Frontal cortex (tissue), 4 donors: Measurements from ENCODE around the gene PRR29. TPM values are rescaled to one million over a fixed set of nuclear protein-coding genes. Genes with fewer than 3 reads are reported as not detected.

Experiments used
- DNase-seq, 2 donors: peaks; one replicate each; pipeline ENCODE4 v3.0.0; 2012; ENCODE audit warnings: low spot score in 2 of 2
- FAIRE-seq: peaks from 2 replicates; lab custom pipeline; 2012; peaks lifted over from hg19 to GRCh38; lab: Jason Lieb, UNC
- total RNA-seq: library from RNA; depleted of rRNA; stranded (reverse); fragments of >200 nt; gene quantifications from one replicate; pipeline ENCODE4 v1.2.3, GENCODE V29; 2014
- donor health status: control.
- donor health status: control.
- donor health status: control.

Gene PRR29
- total RNA-seq, 1 donor from 2014 or later = 2.0 TPM

DNA sequence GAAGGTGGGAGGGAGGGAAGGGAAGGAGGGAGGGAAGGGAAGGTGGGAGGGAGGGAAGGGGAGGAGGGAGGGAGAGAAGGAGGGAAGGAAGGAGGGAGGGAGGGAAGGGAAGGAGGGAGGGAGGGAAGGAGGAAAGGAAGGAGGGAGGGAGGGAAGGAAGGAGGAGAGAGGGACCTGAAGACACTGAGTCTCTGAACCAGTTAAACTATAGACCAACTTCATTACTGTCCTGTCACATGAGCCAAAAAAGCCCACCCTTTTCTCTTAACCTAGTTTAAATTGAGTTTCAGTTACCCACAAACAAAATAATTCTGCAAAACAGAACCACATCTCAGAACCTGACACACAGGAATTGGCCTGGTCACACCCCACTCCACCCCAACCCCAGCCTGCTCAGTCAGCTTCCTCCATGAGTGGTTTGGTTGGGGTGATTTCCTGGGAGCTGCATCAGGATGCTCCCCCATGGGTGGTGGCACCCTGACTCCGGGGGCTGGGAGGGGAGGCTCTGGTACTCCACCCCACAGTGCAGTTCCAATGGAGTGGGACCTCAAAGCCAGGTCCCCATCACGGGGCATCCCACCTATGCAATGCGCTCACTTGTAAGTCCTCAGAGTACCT is 4.7 kb upstream of the PRR29 start:
- FAIRE-seq (no peak), DNase-seq (no peak)

DNA sequence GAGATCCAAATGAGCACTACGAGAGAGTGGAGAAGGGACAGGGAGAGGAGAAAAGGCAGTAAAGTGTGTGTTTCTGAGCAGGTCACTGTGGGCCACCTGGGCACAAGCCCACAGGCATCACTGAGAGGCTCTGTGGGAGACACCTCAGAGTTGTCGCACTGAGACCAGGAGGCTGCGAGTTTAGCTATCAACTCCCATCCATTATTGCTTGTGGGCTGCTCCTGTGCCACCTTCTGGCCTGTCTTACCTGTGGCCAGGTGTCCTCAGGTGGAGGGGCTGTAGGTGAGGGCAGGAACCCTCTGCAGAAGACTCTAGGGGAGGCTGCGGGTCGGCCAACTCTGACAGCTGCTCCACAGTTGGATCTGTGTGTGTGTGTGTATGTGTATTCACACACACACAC is 2.5 kb upstream of the PRR29 start:
- FAIRE-seq = no peak
- DNase-seq = no peak

DNA sequence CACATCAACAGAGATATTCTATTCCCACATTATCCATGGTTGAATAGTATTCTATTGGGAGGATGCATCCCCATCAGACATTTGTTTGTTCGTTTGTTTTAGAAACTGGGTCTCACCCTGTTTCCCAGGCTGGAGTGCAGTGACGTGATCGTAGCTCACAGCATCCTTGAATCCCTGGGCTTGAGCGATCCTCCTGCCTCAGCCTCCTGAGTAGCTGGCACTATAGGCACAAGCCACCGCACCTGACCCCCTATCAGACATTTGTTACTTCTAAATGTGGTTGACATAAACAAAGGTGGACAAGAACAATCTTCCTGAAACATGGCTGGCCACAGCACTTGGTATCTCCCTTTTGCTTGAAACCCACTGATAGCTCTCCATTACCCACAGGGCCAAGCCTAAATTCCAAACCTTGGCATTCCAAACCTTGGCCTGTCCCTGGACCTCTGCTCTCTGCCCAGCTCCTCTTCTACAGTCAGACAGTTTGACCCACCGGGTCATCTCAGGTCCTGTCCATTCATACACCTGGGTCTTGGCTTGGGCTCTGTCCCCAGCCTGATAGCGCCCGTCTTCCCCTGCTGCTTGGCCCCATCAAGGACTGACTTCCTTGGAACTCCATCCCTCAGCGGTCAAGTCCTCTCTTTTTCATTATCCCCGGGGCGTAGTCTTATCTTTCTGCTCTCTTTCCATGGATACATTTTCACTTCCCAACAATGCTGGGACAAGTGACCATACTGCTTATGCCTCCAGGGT is 1.5 kb upstream of the PRR29 start:
- no peak for DNase-seq
- no peak for FAIRE-seq

DNA sequence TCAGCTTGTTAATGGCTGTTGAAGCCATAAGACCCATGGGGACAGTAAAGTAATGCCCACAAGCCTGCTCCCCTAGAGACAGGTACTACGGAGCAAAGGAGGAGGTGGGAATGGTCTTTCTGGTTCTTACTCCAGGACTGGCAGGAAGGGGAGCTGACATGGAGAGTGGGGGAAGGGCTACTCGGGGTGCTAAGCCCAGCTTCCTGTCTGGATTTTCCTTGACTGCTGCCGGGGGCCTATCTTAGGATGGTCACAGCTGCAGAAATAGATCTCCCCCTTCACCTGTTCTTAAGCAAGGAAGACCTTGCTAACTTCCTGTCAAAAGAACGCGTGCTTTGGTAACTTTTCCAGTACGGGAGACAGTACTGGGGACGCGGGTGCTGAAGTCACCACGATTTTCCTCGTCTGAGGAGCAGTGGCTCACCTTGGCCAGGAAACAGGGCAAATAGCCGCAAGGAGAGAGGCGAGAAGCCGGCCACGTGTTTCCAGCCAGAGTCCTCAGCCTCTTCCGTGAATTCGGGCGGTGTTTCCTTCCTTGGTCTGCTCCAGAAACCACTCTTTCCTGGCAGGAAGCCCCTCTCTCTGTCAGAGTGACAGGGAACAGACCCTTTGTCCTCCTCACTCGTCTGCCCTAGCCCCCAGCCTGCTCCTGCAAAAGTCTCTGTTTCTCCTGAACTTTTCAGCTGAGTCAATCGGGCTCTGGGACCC is 656 bp upstream of the PRR29 start:
- FAIRE-seq (no peak), DNase-seq (no peak)

DNA sequence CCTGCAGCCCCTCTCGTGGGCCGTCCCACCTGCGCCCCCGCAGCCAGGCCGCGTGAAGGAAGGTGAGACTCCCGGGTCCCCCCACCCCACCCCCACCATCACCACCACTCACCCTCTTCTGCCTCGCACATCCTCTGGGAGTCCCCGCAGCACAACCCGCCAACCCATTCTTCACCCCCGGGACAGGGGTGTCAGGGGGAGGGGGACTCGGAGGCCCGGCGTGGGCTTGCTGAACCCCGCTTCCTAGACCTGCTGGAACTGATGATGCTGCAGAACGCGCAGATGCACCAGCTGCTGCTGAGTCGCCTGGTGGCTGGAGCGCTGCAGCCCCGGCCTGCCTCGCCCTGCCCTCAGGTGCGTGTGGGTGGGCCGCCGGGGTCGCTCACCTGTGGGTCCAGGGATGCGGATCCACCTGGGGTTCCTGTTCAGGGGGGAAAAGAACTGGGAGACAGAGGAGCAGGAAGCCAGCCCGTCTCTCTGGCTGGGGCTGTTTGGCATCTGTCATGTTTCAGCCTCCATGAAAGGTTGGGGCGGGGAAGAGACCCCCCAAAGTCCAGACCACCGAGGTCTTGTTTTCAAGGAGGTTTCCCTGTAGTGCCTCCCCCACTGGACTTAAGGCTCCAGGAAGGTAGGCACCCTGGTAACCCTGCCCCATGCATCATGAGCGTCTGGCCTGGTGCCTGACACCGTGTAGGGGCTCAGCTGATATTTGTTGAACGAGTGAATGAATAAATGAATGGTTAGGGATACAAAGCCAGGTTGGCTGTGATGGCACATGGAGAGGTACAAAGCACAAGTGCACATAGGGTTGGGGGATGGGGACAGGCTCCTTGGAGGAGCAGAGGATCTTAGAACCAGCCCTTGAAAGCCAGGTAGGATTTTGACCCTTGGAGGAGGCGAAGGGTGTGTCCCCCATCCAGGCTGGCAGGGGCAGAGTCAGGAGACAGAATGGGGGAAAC is 849 bp downstream of the PRR29 start:
- no peak for FAIRE-seq
- no peak for DNase-seq

DNA sequence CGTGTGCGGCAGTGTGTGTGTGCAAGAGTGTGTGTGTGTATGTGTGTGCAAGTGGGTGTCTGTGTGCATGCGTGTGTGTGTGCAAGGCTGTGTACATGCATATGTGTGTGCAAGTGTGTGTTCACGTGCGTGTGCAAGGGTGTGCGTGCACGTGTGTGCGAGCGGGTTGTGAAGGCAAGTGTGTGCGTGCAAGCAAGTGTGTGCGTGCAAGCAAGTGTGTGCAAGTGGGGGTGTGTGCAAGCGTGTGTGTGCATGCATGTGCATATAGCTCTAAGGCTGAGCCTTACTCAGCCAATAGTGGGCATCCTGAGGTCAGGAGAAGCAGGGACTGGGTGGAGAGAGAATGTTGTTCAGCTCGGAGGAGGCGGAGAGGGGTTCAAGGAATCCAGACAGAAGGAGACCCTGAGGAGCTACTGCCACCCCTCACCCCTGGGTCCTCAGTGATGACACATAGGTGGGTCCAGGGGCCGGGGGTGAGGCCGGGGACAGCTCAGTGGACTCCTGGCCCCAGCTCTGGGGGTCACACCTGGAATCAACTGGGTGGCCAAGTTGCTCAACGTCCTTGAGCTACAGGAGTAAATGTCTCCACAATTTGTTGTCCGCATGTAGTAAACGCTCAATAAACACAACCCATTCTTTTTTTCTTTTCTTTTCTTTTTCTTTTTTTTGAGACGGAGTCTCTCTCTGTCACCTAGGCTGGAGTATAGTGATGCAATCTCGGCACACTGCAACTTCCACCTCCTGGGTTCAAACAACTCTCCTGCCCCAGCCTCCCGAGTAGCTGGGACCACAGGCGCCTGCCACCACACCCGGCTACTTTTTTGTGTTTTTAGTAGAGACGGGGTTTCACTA is 1.8 kb downstream of the PRR29 start:
- DNase-seq = no peak
- FAIRE-seq = no peak

DNA sequence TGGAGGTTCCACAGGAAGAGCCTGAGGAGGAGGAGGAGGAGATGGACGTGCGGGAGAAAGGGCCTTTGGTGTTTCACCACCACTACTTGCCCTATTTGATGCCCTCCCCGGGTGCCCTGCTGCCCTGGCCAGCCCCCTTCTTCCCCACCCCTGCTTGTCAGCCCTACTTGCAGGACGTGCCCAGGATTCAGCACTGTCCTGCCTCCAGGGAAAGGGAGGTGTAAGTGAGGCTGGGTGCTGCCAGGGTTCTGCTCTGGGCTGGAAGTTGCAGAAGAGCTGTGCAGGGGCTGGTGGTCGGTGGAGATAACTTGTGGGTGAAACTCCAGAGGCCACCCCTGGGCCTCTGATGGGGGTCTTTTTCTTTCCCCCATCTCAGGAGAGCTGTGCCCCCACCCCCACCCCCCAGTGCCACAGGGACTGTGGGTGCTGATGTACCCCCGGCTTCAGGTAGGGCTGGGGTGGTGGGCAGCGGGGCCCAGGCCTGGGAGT is 3.0 kb downstream of the PRR29 start:
- DNase-seq (no peak), FAIRE-seq (no peak)

DNA sequence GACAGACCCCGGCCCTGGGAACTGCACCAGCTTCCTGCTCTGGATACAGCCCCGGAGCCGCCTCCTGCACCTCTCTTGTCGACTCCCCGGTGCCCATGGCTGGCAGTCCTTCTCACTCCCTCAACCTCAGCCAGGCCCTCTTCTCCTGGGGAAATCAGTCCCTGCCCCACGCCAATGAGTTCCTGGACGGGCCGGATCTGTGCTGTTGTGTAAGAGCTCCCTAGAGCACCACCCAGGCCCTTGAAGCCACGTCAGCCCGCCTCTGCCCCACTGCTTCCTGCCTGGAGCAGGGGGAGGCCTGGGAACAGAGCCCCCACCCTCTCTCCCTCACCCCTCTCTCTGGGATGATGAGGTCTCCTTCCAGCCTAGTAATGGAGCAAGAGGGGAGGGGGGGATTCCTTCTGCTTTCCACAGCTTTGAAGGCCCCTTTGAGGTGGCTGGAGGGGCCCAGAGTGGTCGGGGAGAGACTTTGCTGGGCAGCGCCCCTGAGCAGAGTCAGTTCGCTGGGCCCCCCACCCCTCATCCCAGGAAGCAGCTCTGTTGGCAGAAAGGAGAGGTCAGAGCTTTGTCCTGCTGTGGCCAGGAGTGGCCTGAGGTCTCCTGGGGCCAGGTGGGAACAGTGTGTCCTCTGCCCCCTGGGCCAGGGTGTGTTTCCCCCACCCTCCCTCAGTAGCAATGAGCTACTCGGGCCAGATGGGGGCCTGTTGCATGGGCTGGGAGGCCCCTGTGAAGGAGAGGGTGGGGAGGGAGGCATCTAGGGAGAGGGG is 3.8 kb downstream of the PRR29 start:
- FAIRE-seq = no peak
- DNase-seq = peak in 1 of 2 donors; percentile 1

DNA sequence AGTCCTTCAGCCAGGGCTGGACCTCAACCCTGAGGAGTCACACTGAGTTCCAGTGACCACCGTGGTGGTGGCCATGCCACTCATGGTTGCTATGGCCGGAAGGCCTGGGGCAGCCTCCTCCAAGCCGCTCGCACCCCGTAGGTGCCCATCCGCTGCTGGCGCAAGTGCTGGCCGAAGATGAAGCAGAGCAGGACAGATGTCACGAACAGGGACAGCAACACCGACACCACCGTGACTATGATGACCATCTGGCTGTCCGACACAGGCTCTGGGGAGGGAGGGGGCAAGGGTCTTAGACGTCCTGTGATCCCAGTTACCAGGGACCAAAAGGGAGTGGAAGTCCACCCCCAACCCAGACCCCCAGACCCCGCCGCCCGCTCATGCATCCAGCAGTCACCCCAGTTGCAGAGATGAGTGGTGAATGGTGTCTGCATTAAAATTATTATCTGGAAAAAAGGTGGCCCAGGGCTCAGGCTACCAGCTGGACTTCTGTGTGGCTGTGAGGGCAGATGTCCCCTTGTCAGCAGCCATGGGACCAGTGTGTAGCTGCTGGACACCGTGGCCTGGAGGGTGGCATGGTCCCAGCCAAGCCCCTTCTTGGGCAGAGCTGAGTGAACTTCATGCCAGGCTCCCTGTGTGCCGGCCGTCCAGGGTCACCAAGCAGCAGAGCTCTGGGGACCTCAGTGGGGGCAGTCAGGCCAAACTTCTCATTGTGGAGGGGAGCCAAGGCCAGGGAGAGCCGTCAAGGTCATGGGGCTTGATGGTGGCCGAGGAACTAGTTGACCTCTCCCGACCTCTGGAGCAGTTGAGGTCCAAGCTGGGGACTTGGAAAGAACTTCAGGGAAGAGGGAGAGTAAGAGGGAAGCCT is 4.7 kb downstream of the PRR29 start:
- FAIRE-seq = no peak
- no peak for DNase-seq

DNA sequence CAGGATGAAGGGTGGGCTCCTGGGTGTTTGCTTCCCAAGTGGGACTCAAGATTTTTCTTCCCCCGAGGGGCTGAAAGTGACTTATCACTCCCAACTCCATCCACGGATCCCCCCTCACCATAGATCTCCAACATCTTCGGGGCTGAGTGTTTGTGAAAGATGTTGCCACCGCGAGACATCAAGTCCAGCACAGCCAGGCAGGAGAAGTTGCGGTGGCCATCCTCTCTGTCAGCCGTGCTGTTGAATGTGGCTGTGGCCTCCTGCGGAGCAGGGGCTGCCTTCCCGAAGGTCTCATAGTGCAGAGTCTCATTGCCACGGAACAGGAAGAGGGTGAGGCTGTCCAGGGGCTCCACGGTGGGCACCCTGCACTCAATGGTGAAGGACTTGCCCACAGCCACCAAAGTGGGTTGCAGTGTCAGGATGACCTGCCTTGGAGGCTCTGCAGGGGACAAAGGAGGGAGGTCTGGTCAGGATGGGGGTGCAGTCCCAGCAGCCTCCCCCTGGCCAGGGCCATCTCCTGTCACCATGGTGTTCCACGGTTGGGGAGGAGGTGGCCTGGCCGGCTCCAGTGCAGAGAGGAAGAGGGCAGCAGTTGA is 5.5 kb downstream of the PRR29 start:
- no peak for DNase-seq
- no peak for FAIRE-seq

DNA sequence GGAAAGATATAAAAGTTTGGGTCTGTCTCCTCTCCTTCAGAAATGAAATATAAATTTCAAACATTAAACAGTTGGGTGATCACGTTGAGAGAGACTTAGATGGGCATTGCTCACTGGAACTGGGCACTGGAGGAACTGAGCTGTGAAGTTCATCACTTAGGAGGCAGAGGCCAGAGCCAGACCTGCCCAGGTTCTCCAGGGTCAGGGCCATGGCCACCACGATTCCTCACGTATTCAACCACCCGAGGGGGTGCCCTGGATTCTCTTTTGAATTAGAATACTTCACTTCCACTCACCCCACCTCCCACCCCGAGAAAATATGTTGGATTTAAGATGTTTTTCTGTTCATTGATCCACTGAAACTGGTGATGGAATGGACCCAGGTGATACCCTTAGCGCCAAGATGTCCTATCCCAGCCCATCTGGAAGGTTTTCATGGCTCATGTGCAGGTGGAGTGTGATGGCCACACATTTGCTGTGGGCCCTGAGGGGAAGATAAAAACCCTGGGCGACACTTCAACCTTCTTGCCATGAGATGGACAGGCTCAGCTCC is 6.1 kb downstream of the PRR29 start:
- DNase-seq = no peak
- FAIRE-seq = no peak

DNA sequence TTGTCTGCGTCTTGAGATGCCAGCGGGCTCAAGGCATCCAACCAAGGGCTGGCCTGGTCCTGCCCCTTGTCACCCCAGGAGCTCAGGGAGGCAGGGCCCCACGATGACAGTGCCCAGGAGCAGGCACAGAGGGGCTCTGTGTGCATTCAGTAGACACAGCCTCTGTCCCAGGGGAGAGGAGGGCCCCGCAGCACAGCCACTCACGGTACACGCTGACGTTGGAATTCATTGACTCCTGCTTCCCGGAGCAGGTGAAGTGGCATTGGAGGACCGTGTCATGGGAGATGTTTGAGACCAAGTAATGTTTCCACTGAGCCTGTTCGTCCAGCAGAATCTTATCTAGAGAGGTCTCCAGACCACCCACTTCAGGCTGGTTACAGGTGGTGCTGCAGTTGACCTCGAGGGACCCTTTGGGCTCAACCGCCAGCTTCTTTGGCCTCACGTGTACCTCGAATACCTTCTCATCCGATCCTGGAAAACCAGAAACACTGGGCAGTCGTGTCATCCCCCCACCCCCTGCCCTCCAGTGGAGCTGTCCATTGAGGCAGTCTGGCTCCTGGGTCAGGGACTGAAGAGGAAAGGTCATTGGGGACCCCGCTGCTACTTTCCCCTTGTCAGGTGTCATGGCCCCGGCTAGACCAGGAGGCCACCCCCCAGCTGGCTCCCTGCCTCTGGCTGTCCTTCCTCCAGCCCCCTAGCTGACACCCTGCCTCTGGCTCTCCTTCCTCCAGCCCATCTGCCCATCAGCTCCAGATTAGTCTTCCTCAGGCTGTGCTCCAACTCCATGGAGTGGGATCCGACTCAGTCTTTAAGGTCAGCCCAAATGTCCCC is 7.0 kb downstream of the PRR29 start:
- no peak for FAIRE-seq
- DNase-seq = no peak

DNA sequence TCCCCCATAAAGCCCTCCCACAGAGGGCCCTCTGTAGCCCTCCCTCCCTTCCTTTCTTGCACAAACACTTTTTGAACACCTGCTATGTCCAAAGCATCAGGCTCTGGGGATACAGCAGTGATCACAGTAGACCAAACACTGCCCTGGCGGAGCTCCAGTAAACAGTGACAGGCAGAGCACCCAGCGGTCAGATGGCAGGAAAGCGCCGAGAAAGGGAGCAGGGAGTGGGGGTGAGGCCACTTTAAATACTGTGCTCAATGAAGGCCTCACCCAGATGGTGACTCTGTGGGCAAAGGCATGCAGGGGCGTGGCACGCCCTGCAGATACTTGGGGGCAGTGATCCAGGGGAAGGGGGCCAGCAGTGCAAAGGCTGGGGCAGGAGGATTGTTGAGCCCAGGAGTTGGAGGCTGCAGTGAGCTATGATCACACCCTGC is 7.6 kb downstream of the PRR29 start:
- no peak for FAIRE-seq
- DNase-seq = no peak

DNA sequence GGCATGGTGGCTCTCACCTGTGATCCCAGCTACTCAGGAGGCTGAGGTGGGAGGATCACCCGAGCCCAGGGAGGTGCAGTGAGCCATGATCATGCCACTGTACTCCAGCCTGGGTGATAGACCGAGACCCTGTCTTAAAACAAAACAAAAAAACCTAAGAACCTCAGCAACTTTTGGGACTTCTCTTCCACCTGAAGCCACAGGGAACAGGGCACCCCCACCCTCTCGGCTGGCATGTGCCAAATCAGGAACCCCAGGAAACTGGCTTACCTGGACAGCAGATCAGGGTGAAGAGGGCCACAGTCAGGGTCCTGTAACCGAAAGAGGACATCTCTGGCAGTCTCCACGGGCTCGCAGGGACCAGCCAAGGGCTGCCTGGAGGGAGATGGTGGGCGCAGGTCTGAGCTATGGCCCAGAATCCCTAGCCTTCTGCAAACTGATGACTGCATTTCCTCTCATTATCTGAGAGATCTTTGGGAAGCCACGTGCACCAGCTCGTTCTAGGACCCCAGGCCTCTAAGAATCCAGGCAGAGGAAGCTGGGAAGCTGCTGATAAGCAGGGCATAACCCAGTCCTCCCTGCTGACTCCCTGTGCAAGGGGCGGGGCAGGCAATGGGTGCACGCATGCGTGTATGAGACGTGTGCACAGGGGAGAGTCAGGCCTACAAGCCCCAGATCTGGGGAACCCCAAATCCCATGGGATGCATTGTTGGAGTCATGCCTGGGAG is 8.4 kb downstream of the PRR29 start:
- FAIRE-seq (no peak), DNase-seq (peak in 1 of 2 donors; percentile 67)
